MG63 (cell line): ENCODE data around the gene BEX4. TPM values are rescaled to one million over a fixed set of nuclear protein-coding genes. Genes with fewer than 3 reads are reported as not detected.
"Not testable (repeated sequence)": the region's sequence is repeated elsewhere in the genome, so short reads cannot be mapped to it uniquely, and the experiment has no call there.

Experiments used
- DNase-seq: peaks from one replicate; pipeline ENCODE4 v3.0.0-alpha.2; 2020
- H3K27me3 ChIP-seq: fragments of 250-450 bp; sonication (Bioruptor Pico); 2 replicates; pipeline ENCODE4 v1.5.1; 2020; ENCODE audit warnings: mild to moderate bottlenecking, moderate library complexity
- H3K36me3 ChIP-seq: fragments of 250-450 bp; sonication (Bioruptor Pico); 2 replicates; pipeline ENCODE4 v1.5.1; 2020; ENCODE audit warnings: mild to moderate bottlenecking, moderate library complexity
- H3K4me3 ChIP-seq: fragments of 250-450 bp; sonication (Bioruptor Pico); 2 replicates; pipeline ENCODE4 v1.5.1; 2020; ENCODE audit warnings: mild to moderate bottlenecking, moderate library complexity
- H3K9me3 ChIP-seq: fragments of 250-450 bp; sonication (Bioruptor Pico); 2 replicates; pipeline ENCODE4 v1.5.1; 2020; ENCODE audit warnings: mild to moderate bottlenecking, moderate library complexity
- total RNA-seq: library from RNA; depleted of rRNA; stranded (reverse); fragments of >200 nt; shearing (Covaris generic); gene quantifications from 2 replicates; pipeline ENCODE4 v1.2.3, GENCODE V29; 2014; ENCODE audit warnings: low replicate concordance; rRNA removed

The BEX4 gene, protein sequence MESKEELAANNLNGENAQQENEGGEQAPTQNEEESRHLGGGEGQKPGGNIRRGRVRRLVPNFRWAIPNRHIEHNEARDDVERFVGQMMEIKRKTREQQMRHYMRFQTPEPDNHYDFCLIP
- not detected in 2 replicates for total RNA-seq

GRCh38 chrX:103214870-103215424, at the start of gene BEX4:
Gene BEX4, plus strand, starts transcription at chrX:103215108. Its CDS starts 1,046 bp downstream, at chrX:103216154.
- peak; percentile 50 for DNase-seq
- no peaks in the 10 kb centered on the region for H3K27me3 ChIP-seq
- no peaks in the 10 kb centered on the region for H3K36me3 ChIP-seq
- H3K9me3 ChIP-seq: no peaks in the 10 kb centered on the region
- peak within 1 kb of the TSS; percentile 35 for H3K4me3 ChIP-seq

DNA sequence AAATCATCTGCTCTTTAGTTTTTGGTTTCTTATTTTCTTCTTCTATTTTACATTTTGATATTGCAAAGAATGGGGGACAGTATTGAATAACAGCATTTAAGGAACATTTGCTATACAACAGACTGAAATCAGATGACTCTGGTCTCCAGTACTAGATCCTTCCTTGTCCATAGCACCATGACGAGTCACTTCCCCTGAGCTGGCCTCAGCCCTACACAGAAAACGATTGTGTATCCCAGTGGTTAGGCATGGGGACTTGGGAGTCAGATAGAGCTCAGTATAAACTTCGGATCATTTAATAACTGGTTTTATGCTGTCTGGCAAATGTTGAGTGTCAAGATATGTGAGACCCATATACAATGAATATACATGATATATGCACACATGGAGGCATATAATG, 44.7 kb upstream of the BEX4 start:
- H3K9me3 ChIP-seq: no peaks in the 10 kb centered on the region
- H3K36me3 ChIP-seq: no peaks in the 10 kb centered on the region
- no peak overlapping the region for H3K4me3 ChIP-seq
- peak; percentile 35 for DNase-seq
- H3K27me3 ChIP-seq: no peaks in the 10 kb centered on the region

GRCh38 chrX:103171353-103171752, 43.6 kb upstream of the BEX4 start:
- Histone ChIP-seq H3K27me3 (no peaks in the 10 kb centered on the region), H3K9me3 (no peaks in the 10 kb centered on the region), H3K4me3 (no peak overlapping the region), H3K36me3 (no peaks in the 10 kb centered on the region)
- DNase-seq: no peak

- DNase-seq, H3K9me3 ChIP-seq, H3K36me3 ChIP-seq, H3K4me3 ChIP-seq, H3K27me3 ChIP-seq: not testable (repeated sequence)
These were observed 39.7 kb upstream of the BEX4 start for GRCh38 chrX:103175256-103175655.

DNA sequence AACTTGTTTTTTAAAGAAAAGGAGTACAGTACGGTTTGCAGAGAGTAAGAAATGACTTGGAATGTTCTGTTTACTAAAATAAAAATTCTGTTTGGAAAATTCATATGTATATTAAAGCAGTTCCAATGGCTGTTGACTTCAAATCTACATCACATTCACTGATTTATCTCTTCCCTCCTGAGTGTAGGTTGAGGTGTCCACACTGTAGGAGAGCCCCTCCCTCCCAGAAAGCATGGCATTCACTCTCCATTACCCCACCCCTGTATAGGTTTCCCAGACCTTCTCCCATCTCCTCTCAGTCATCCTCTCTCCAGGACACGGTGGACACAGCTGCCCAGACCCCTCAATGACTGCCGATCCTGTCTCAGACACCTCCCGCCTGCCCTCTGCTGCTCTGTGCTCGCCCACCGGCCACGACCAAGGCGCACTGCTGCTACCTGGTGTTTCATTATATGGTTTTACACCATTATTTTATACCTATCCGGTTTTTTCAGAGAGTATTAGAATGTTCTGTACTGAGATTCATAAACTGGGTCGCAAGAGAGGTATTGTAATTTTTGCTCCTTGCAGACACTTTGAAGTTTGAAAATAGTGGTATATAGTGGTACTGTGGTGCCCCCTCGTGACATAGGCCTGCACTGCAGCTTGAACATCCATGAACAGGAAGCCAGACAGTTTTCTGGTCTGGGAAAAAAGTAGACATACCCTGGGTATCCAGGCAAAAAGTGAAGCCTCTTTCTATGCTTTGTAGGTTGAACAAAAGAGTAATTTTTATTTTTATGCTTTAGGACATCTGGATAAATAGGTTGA, 38.8 kb upstream of the BEX4 start:
- H3K27me3 ChIP-seq: no peaks in the 10 kb centered on the region
- no peaks in the 10 kb centered on the region for H3K36me3 ChIP-seq
- H3K4me3 ChIP-seq: no peak overlapping the region
- DNase-seq: peak; percentile 17
- no peaks in the 10 kb centered on the region for H3K9me3 ChIP-seq

GRCh38 chrX:103177556-103177955, 37.4 kb upstream of the BEX4 start:
- Histone ChIP-seq H3K36me3 (no peaks in the 10 kb centered on the region), H3K4me3 (no peak overlapping the region), H3K27me3 (no peaks in the 10 kb centered on the region), H3K9me3 (no peaks in the 10 kb centered on the region)
- DNase-seq: no peak

DNA sequence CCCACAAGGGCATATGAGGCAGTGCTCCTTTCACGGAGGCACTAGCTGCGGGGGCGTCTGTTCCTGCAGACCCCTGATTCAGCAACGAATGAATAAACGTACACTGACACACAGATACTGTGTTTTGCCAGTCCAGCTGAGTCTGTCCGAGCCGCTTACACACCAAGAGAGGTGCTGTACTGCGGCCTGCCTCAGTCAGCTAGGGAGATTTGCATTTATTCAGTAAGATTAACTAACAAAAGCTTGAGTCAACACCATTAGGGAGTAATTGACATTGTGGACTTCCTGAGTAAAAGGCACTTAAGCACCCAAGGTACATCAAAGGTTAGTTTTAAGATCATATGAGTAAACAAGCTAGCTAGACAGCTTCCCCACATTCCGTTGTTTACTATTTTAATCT, 31.0 kb upstream of the BEX4 start:
- H3K9me3 ChIP-seq: no peaks in the 10 kb centered on the region
- H3K36me3 ChIP-seq: no peaks in the 10 kb centered on the region
- no peaks in the 10 kb centered on the region for H3K27me3 ChIP-seq
- DNase-seq: no peak
- no peak overlapping the region for H3K4me3 ChIP-seq

DNA sequence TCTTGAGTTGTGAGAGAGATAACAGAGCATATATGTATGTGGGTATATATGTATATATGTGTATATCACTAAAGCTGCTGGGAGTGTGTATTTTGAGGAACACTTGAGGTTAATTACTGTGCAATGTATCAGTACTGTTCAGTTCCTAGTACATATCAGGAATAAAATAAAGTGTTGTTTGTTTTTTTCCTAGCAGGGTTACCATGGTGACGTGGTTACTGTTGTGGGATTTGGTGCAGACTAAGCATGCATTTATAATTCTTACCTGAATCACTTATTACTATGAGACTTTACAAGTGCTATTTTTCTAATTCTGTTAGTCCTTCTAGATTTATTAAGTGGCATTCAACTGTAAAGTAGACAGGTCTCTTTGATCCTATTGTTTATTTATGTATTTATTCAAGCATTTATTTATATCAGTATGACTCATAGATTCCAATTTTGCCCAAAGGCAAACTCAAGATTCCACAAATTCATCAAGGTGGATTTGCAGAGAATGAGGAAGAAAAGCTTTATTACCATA, 26.9 kb upstream of the BEX4 start:
- no peaks in the 10 kb centered on the region for H3K36me3 ChIP-seq
- no peaks in the 10 kb centered on the region for H3K9me3 ChIP-seq
- no peaks in the 10 kb centered on the region for H3K27me3 ChIP-seq
- no peak for DNase-seq
- no peak overlapping the region for H3K4me3 ChIP-seq

- H3K27me3 ChIP-seq: no peaks in the 10 kb centered on the region
- H3K36me3 ChIP-seq: no peaks in the 10 kb centered on the region
- H3K9me3 ChIP-seq: no peaks in the 10 kb centered on the region
- no peak for DNase-seq
- no peak overlapping the region for H3K4me3 ChIP-seq
These were observed 17.1 kb upstream of the BEX4 start for GRCh38 chrX:103197721-103198306.

DNA sequence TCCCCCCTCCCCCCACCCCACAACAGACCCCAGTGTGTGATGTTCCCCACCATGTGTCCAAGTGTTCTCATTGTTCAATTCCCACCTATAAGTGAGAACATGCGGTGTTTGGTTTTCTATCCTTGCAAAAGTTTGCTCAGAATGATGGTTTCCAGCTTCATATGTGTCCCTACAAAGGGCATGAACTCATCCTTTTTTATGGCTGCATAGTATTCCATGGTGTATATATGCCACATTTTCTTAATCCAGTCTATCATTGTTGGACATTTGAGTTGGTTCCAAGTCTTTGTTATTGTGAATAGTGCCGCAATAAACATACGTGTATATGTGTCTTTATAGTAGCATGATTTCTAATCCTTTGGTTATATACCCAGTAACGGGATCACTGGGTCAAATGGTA, 16.2 kb upstream of the BEX4 start:
- not testable (repeated sequence) for H3K27me3 ChIP-seq, DNase-seq, H3K4me3 ChIP-seq, H3K36me3 ChIP-seq, H3K9me3 ChIP-seq

GRCh38 chrX:103201041-103201440, 13.9 kb upstream of the BEX4 start:
- Histone ChIP-seq H3K36me3 (no peaks in the 10 kb centered on the region), H3K9me3 (no peaks in the 10 kb centered on the region)
- DNase-seq: no peak

DNA sequence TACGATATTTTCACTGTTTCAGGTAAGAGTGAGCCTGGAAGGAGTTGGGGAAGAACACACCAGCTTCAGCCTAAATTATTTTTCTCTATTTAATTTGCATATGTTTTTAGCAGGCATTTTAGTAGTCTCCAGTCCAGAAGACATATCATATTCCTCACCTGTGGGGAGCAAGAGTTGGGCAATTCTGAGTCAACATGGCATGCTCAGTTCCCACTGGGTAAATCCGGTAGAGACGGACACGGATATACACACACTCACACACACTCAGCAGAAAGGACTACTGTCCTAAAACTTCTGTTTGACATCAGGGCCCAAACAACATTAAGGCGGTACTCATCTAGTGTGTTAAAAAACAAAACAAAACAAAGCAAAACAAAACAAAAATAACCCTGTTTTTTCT, 4.9 kb upstream of the BEX4 start:
- H3K9me3 ChIP-seq: no peaks in the 10 kb centered on the region
- no peaks in the 10 kb centered on the region for H3K36me3 ChIP-seq
- no peaks in the 10 kb centered on the region for H3K27me3 ChIP-seq
- no peak for DNase-seq
- H3K4me3 ChIP-seq: no peak overlapping the region

More at GRCh38 chrX:103201041-103201440, 13.9 kb upstream of the BEX4 start:
- no peaks in the 10 kb centered on the region for H3K27me3 ChIP-seq
- H3K4me3 ChIP-seq: no peak overlapping the region

DNA sequence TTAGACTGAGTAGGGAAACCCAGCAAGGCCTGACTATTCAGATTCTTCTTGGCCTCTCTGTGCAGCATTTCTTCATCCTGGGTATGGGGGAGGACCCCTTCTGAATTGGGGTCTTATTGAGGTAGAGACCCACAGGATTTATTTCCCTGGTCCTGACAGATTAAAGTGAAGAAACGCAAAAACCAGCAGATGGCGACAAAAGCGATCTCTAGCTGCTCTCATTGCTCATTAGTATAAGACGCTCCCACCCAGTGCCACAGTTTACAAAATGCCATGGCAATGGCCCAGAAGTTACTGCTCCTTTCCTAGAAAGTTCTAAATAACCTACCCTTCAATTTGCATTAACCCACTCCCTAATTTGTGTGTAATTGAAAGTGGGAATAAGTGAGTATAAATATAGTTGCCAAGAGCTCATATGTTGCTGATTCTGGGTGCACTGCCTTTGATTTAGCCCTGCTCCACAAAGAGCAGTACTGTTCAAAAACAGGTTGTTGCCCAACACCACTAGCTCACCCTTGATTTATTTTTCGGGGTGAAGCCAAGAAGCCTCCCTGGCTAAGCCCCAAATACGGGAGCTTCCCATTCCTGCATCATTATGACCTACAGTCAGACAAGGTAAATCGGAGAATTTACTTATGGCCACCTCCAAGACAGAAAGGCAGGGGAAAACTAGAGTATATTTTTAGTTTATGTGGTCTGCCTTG, 3.7 kb upstream of the BEX4 start:
- no peak for DNase-seq
- Histone ChIP-seq H3K4me3 (no peak overlapping the region), H3K9me3 (no peaks in the 10 kb centered on the region), H3K36me3 (no peaks in the 10 kb centered on the region), H3K27me3 (no peaks in the 10 kb centered on the region)

DNA sequence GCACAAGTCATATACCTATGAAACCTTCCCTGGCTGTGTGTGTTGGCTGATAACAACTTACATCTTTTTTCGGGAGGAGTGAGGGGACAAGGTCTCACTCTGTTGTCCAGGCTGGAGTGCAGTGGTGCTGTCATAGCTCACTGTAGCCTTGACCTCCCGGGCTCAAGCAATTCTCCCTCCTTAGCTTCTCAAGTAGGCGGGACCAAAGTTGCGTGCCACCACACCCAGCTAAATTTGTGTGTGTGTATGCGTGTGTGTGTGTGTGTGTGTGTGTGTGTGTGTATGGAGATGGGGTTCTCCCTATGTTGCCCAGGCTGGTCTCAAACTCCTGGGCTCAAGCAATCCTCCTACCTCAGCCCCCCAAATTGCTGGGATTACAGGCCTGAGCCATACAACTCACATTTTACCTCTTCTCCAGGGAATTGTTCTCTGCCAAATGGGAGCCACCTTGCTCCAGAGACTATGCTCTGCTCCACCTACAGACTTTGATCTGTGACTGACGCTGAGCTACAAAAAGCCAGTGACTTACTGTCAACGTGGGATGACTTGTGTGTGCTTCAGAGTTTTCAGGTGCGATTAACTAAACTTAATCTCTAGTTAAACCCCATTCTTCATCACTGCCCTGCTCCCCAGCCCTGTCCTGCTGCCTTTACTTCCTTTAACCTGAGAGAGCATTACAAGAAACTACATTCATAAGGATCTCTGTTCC, 2.0 kb upstream of the BEX4 start:
- Histone ChIP-seq H3K4me3 (no peak overlapping the region), H3K36me3 (no peaks in the 10 kb centered on the region), H3K9me3 (no peaks in the 10 kb centered on the region), H3K27me3 (no peaks in the 10 kb centered on the region)
- no peak for DNase-seq

DNA sequence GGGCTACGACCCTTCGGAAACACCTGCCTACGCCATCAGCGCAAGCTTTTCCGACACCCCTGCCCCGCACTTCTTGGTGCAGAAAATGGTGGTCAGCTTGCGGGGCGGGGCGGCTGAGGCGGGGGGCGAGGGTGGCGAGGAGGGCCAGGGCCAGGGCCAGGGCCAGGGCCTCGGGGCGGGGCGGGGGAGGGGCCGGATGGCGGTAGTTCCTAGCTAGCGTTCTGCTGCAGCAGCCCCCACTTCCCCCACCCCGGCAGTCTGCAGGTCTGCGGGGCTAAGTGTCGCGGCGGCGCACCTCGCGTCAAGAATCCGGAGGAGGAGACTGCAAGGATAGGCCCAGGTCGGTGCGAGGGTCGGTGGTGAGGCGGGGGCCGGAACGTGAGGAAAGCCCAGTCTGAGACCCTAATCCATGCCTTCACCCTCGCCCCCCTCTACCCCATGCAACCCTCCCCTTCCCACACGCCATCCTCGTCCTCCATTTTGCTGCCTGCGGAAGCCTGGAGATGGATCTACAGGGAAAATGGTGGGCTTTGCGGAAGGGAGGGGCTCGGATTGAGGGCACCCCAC, 600 bp downstream of the BEX4 start:
- no peaks in the 10 kb centered on the region for H3K9me3 ChIP-seq
- H3K4me3 ChIP-seq: peak overlapping the region; percentile 35
- DNase-seq: no peak
- no peaks in the 10 kb centered on the region for H3K36me3 ChIP-seq
- H3K27me3 ChIP-seq: no peaks in the 10 kb centered on the region
